OCI-LY3 (cell line): ENCODE results near the gene GTF2IRD1.

Experiments used
- H2AFZ ChIP-seq: fragments of 200-600, 300-600 bp; shearing (Covaris generic); 2 replicates; pipeline ENCODE4 v1.6.0; 2014; ENCODE audit warnings: antibody characterized with exemption, low read depth, low read length
- H3K27ac ChIP-seq: fragments of 200-600, 300-600 bp; sonication (generic); 2 replicates; pipeline ENCODE4 v1.5.1; 2014; ENCODE audit warnings: mild to moderate bottlenecking, low read length, moderate library complexity, mixed read lengths
- H3K27me3 ChIP-seq: fragments of 200-600, 300-600 bp; sonication (generic); 2 replicates; pipeline ENCODE4 v1.6.1; 2014; ENCODE audit warnings: low read depth, low read length, mixed read lengths
- H3K36me3 ChIP-seq: fragments of 200-600, 300-600 bp; sonication (generic); replicated peaks from 2 replicates; pipeline ENCODE3; 2014; ENCODE audit warnings: low read depth, low read length, mixed read lengths
- H3K4me1 ChIP-seq: fragments of 300-600, 200-600 bp; sonication (generic); 2 replicates; pipeline ENCODE4 v1.6.1; 2014; ENCODE audit warnings: low read length, mixed read lengths
- H3K4me2 ChIP-seq: fragments of 200-600, 300-600 bp; sonication (generic); 2 replicates; pipeline ENCODE4 v1.6.1; 2014; ENCODE audit warnings: low read length, mixed read lengths
- H3K4me3 ChIP-seq: fragments of 300-600, 200-600 bp; sonication (generic); 2 replicates; pipeline ENCODE4 v1.5.1; 2014; ENCODE audit warnings: antibody characterized with exemption, mild to moderate bottlenecking, low read length, moderate library complexity
- H3K79me2 ChIP-seq: fragments of 300-600, 200-600 bp; shearing (Covaris generic); 2 replicates; pipeline ENCODE4 v1.6.1; 2014; ENCODE audit warnings: mild to moderate bottlenecking, low read length, mixed read lengths
- H3K9ac ChIP-seq: fragments of 300-600, 200-600 bp; shearing (Covaris generic); 2 replicates; pipeline ENCODE4 v1.6.0; 2014; ENCODE audit warnings: mild to moderate bottlenecking, low read length, moderate library complexity
- H3K9me3 ChIP-seq: fragments of 200-600, 300-600 bp; shearing (Covaris generic); 2 replicates; pipeline ENCODE4 v1.6.1; 2014; ENCODE audit warnings: low read length, mixed read lengths; ENCODE audit not compliant: insufficient read depth
- H4K20me1 ChIP-seq: fragments of 200-600, 300-600 bp; sonication (generic); 2 replicates; pipeline ENCODE4 v1.6.1; 2016; ENCODE audit warnings: low read length, mixed read lengths; ENCODE audit not compliant: insufficient read depth
- CTCF ChIP-seq: fragments of 200-600, 300-600 bp; sonication (generic); IDR thresholded peaks from 2 replicates; pipeline ENCODE4 v1.5.1; 2014; ENCODE audit warnings: antibody characterized with exemption, low read length, low read depth
- EZH2phosphoT487 ChIP-seq: fragments of 200-600 bp; shearing (Covaris generic); IDR thresholded peaks from 2 replicates; pipeline ENCODE4 v1.6.1; 2018; ENCODE audit warnings: antibody characterized with exemption, mixed run types, low read depth

GTF2IRD1 gene

DNA sequence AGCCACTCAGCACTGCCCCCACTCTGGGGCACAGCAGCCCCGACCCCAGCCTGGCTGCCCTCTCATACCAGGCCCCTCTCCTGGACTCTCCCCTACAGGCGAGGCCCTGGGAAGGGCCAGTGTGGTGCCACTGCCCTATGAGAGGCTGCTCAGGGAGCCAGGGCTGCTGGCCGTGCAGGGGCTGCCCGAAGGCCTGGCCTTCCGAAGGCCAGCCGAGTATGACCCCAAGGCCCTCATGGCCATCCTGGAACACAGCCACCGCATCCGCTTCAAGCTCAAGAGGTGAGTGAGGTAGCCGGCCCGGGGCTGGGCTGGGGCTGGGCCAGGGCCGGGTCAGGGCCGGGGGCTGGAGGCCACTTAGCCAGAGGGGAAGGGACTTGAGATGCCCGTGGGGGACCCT is 64.3 kb downstream of the GTF2IRD1 start:
- H4K20me1 ChIP-seq, result no peaks in the 10 kb centered on the region
- no peaks in the 10 kb centered on the region for H3K4me1 ChIP-seq
- no peak overlapping the region for H3K4me2 ChIP-seq
- H3K36me3 ChIP-seq, result no peaks in the 10 kb centered on the region
- no peaks in the 10 kb centered on the region for H3K79me2 ChIP-seq
- H3K9ac ChIP-seq, result no peak overlapping the region
- no peaks in the 10 kb centered on the region for H3K9me3 ChIP-seq
- H3K27me3 ChIP-seq, result no peaks in the 10 kb centered on the region
- no peak overlapping the region for H2AFZ ChIP-seq
- H3K27ac ChIP-seq, result no peak overlapping the region
- no peak for TF ChIP-seq EZH2phosphoT487
- no peak for TF ChIP-seq CTCF
- no peak overlapping the region for H3K4me3 ChIP-seq

- H3K79me2 ChIP-seq, result no peaks in the 10 kb centered on the region
- no peak overlapping the region for H3K27ac ChIP-seq
- no peaks in the 10 kb centered on the region for H3K4me1 ChIP-seq
- H3K27me3 ChIP-seq, result no peaks in the 10 kb centered on the region
- no peaks in the 10 kb centered on the region for H3K36me3 ChIP-seq
- H3K4me3 ChIP-seq, result no peak overlapping the region
- no peak overlapping the region for H2AFZ ChIP-seq
- no peak for TF ChIP-seq CTCF
- TF ChIP-seq EZH2phosphoT487, result no peak
- H3K4me2 ChIP-seq, result no peak overlapping the region
- no peaks in the 10 kb centered on the region for H4K20me1 ChIP-seq
- no peak overlapping the region for H3K9ac ChIP-seq
- H3K9me3 ChIP-seq, result no peaks in the 10 kb centered on the region
These were observed 64.9 kb downstream of the GTF2IRD1 start for GRCh38 chr7:74518654-74519053.

DNA sequence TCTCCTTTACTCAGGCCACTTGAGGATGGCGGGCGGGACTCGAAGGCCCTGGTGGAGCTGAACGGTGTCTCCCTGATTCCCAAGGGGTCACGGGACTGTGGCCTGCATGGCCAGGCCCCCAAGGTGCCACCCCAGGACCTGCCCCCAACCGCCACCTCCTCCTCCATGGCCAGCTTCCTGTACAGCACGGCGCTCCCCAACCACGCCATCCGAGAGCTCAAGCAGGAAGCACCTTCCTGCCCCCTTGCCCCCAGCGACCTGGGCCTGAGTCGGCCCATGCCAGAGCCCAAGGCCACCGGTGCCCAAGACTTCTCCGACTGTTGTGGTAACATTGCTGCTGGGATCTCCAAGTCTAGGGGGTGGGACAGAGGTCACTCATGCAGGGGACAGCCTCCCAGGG is 65.7 kb downstream of the GTF2IRD1 start:
- TF ChIP-seq CTCF (no peak), EZH2phosphoT487 (no peak)
- Histone ChIP-seq H3K9ac (no peak overlapping the region), H2AFZ (no peak overlapping the region), H3K36me3 (no peaks in the 10 kb centered on the region), H3K4me3 (no peak overlapping the region), H3K4me2 (no peak overlapping the region), H4K20me1 (no peaks in the 10 kb centered on the region), H3K9me3 (no peaks in the 10 kb centered on the region), H3K4me1 (no peaks in the 10 kb centered on the region), H3K79me2 (no peaks in the 10 kb centered on the region), H3K27me3 (no peaks in the 10 kb centered on the region), H3K27ac (no peak overlapping the region)

- no peaks in the 10 kb centered on the region for H3K4me1 ChIP-seq
- H3K79me2 ChIP-seq, result no peaks in the 10 kb centered on the region
- H3K9me3 ChIP-seq, result no peaks in the 10 kb centered on the region
- no peak overlapping the region for H3K4me2 ChIP-seq
- no peak overlapping the region for H3K4me3 ChIP-seq
- no peak overlapping the region for H2AFZ ChIP-seq
- no peaks in the 10 kb centered on the region for H3K27me3 ChIP-seq
- H4K20me1 ChIP-seq, result no peaks in the 10 kb centered on the region
- TF ChIP-seq EZH2phosphoT487 (no peak), CTCF (no peak)
- no peak overlapping the region for H3K9ac ChIP-seq
- no peaks in the 10 kb centered on the region for H3K36me3 ChIP-seq
- H3K27ac ChIP-seq, result no peak overlapping the region
These were observed 68.1 kb downstream of the GTF2IRD1 start for GRCh38 chr7:74521855-74522254.
